IgD-negative memory B cell (primary cell): Measurements from ENCODE around the gene SLC35G4. TPM values are rescaled to one million over a fixed set of nuclear protein-coding genes. Genes with fewer than 3 reads are reported as not detected.
A peak's percentile ranks its signal among the peaks of the same experiment; 100 is the strongest.
"Not testable (repeated sequence)": the region's sequence is repeated elsewhere in the genome, so short reads cannot be mapped to it uniquely, and the experiment has no call there.

Source experiments
- H3K27ac Mint-ChIP-seq, 3 donors: one replicate each; pipeline ENCODE4 v1.8.0; 2020 to 2022; ENCODE audit warnings: mild to moderate bottlenecking in 3 of 3, mixed read lengths in 3 of 3, moderate library complexity in 1 of 3
- H3K27me3 Mint-ChIP-seq: one replicate; pipeline ENCODE4 v1.8.0; 2021; ENCODE audit warnings: mixed read lengths
- H3K36me3 Mint-ChIP-seq: one replicate; pipeline ENCODE4 v1.8.0; 2020; ENCODE audit warnings: mild to moderate bottlenecking, mixed read lengths
- H3K4me1 Mint-ChIP-seq, 3 donors: one replicate each; pipeline ENCODE4 v1.8.0; 2020 to 2022; ENCODE audit warnings: mixed read lengths in 3 of 3, mild to moderate bottlenecking in 1 of 3
- H3K4me3 Mint-ChIP-seq, 4 donors: one replicate each; pipeline ENCODE4 v1.8.0; 2020 to 2022; ENCODE audit warnings: mild to moderate bottlenecking in 4 of 4, mixed read lengths in 4 of 4, moderate library complexity in 3 of 4
- H3K9me3 Mint-ChIP-seq, 3 donors: one replicate each; pipeline ENCODE4 v1.8.0; 2020 to 2021; ENCODE audit warnings: mixed read lengths in 3 of 3, mild to moderate bottlenecking in 1 of 3
- polyA plus RNA-seq: library from polyadenylated mRNA; unstranded; fragments of 300-500 nt; fragmentation: Illumina TruSeq; gene quantifications from one replicate; pipeline ENCODE4 v1.2.3, GENCODE V29; 2021

The SLC35G4 gene
- polyA plus RNA-seq, 1 donor from 2014 or later, result not detected

- H3K27ac Mint-ChIP-seq, result peak overlapping the region in 1 of 3 donors; percentile 17
- no peaks in the 10 kb centered on the region for H3K36me3 Mint-ChIP-seq
- H3K4me3 Mint-ChIP-seq, result no peak overlapping the region
- H3K4me1 Mint-ChIP-seq, result no peaks in the 10 kb centered on the region
- peaks cover 0 to 2% (median 0%) of the 10 kb centered on the region in 3 donors for H3K9me3 Mint-ChIP-seq
- H3K27me3 Mint-ChIP-seq, result peaks cover 9% of the 10 kb centered on the region
These were observed 22.5 kb upstream of the SLC35G4 start for GRCh38 chr18:11586896-11587295.

- Mint-ChIP-seq H3K27me3 (peaks cover 9% of the 10 kb centered on the region), H3K27ac (no peak overlapping the region), H3K36me3 (no peaks in the 10 kb centered on the region), H3K9me3 (peaks cover 0 to 2% (median 0%) of the 10 kb centered on the region in 3 donors), H3K4me1 (no peaks in the 10 kb centered on the region), H3K4me3 (no peak overlapping the region)
These were observed 22.0 kb upstream of the SLC35G4 start for GRCh38 chr18:11587432-11587831.

- peak overlapping the region in 1 of 4 donors; percentile 2 for H3K4me3 Mint-ChIP-seq
- H3K27ac Mint-ChIP-seq, result no peak overlapping the region
- no peaks in the 10 kb centered on the region for H3K4me1 Mint-ChIP-seq
- peaks cover 0 to 2% (median 0%) of the 10 kb centered on the region in 3 donors for H3K9me3 Mint-ChIP-seq
- peaks cover 9% of the 10 kb centered on the region for H3K27me3 Mint-ChIP-seq
- H3K36me3 Mint-ChIP-seq, result no peaks in the 10 kb centered on the region
These were observed 21.6 kb upstream of the SLC35G4 start for GRCh38 chr18:11587846-11588245.

- H3K36me3 Mint-ChIP-seq, result peaks cover 4% of the 10 kb centered on the region
- peaks cover 9% of the 10 kb centered on the region for H3K27me3 Mint-ChIP-seq
- H3K4me1 Mint-ChIP-seq, result peaks cover 0 to 1% (median 0%) of the 10 kb centered on the region in 3 donors
- H3K27ac Mint-ChIP-seq, result no peak overlapping the region
- peaks cover 0 to 6% (median 0%) of the 10 kb centered on the region in 3 donors for H3K9me3 Mint-ChIP-seq
- H3K4me3 Mint-ChIP-seq, result no peak overlapping the region
These were observed 17.4 kb upstream of the SLC35G4 start for GRCh38 chr18:11591957-11592356.

GRCh38 chr18:11600321-11600720 lies 9.1 kb upstream of the SLC35G4 start:
- no peak overlapping the region for H3K4me3 Mint-ChIP-seq
- H3K27ac Mint-ChIP-seq, result no peak overlapping the region
- H3K36me3 Mint-ChIP-seq, result peaks cover 3% of the 10 kb centered on the region
- peaks cover 3% of the 10 kb centered on the region for H3K27me3 Mint-ChIP-seq
- H3K4me1 Mint-ChIP-seq, result no peaks in the 10 kb centered on the region
- peaks cover 6 to 9% (median 9%) of the 10 kb centered on the region in 3 donors for H3K9me3 Mint-ChIP-seq

- peaks cover 0 to 4% (median 0%) of the 10 kb centered on the region in 3 donors for H3K9me3 Mint-ChIP-seq
- H3K27ac Mint-ChIP-seq, result no peak overlapping the region
- no peaks in the 10 kb centered on the region for H3K36me3 Mint-ChIP-seq
- H3K4me1 Mint-ChIP-seq, result no peaks in the 10 kb centered on the region
- H3K27me3 Mint-ChIP-seq, result no peaks in the 10 kb centered on the region
- no peak overlapping the region for H3K4me3 Mint-ChIP-seq
These were observed 1.5 kb upstream of the SLC35G4 start for GRCh38 chr18:11607906-11608305.

GRCh38 chr18:11608618-11609017 lies 778 bp upstream of the SLC35G4 start:
- H3K27me3 Mint-ChIP-seq, H3K36me3 Mint-ChIP-seq, H3K4me1 Mint-ChIP-seq, H3K9me3 Mint-ChIP-seq, H3K27ac Mint-ChIP-seq, H3K4me3 Mint-ChIP-seq: not testable (repeated sequence)

GRCh38 chr18:11613073-11613472 lies 3.7 kb downstream of the SLC35G4 start:
- H3K27me3 Mint-ChIP-seq, H3K9me3 Mint-ChIP-seq, H3K4me1 Mint-ChIP-seq, H3K4me3 Mint-ChIP-seq, H3K27ac Mint-ChIP-seq, H3K36me3 Mint-ChIP-seq: not testable (repeated sequence)

GRCh38 chr18:11613611-11614010 lies 4.2 kb downstream of the SLC35G4 start:
- H3K27ac Mint-ChIP-seq, H3K9me3 Mint-ChIP-seq, H3K36me3 Mint-ChIP-seq, H3K27me3 Mint-ChIP-seq, H3K4me1 Mint-ChIP-seq, H3K4me3 Mint-ChIP-seq: not testable (repeated sequence)

- not testable (repeated sequence) for H3K4me1 Mint-ChIP-seq, H3K36me3 Mint-ChIP-seq, H3K27me3 Mint-ChIP-seq, H3K9me3 Mint-ChIP-seq, H3K4me3 Mint-ChIP-seq, H3K27ac Mint-ChIP-seq
These were observed 4.6 kb downstream of the SLC35G4 start for GRCh38 chr18:11614042-11614441.

- not testable (repeated sequence) for H3K27ac Mint-ChIP-seq, H3K36me3 Mint-ChIP-seq, H3K27me3 Mint-ChIP-seq, H3K9me3 Mint-ChIP-seq, H3K4me3 Mint-ChIP-seq, H3K4me1 Mint-ChIP-seq
These were observed 5.6 kb downstream of the SLC35G4 start for GRCh38 chr18:11614981-11615380.

- not testable (repeated sequence) for H3K27me3 Mint-ChIP-seq, H3K4me3 Mint-ChIP-seq, H3K36me3 Mint-ChIP-seq, H3K27ac Mint-ChIP-seq, H3K9me3 Mint-ChIP-seq, H3K4me1 Mint-ChIP-seq
These were observed 37.9 kb downstream of the SLC35G4 start for GRCh38 chr18:11647310-11647709.

GRCh38 chr18:11647804-11648203 lies 38.4 kb downstream of the SLC35G4 start:
- H3K4me1 Mint-ChIP-seq, H3K27me3 Mint-ChIP-seq, H3K4me3 Mint-ChIP-seq, H3K9me3 Mint-ChIP-seq, H3K27ac Mint-ChIP-seq, H3K36me3 Mint-ChIP-seq: not testable (repeated sequence)

GRCh38 chr18:11649839-11650238 lies 40.4 kb downstream of the SLC35G4 start:
- Mint-ChIP-seq H3K4me3 (no peak overlapping the region), H3K36me3 (no peaks in the 10 kb centered on the region), H3K4me1 (peaks cover 0 to 3% (median 0%) of the 10 kb centered on the region in 3 donors), H3K9me3 (peaks cover 0 to 6% (median 6%) of the 10 kb centered on the region in 3 donors), H3K27me3 (peaks cover 6% of the 10 kb centered on the region), H3K27ac (no peak overlapping the region)

GRCh38 chr18:11651899-11652298 lies 42.5 kb downstream of the SLC35G4 start:
- Mint-ChIP-seq H3K27ac (no peak overlapping the region), H3K4me3 (no peak overlapping the region), H3K27me3 (peaks cover 17% of the 10 kb centered on the region), H3K36me3 (no peaks in the 10 kb centered on the region), H3K9me3 (peaks cover 0 to 6% (median 6%) of the 10 kb centered on the region in 3 donors), H3K4me1 (peaks cover 0 to 8% (median 7%) of the 10 kb centered on the region in 3 donors)

GRCh38 chr18:11653521-11653920 lies 44.1 kb downstream of the SLC35G4 start:
- Mint-ChIP-seq H3K27ac (no peak overlapping the region), H3K4me1 (peaks cover 0 to 8% (median 7%) of the 10 kb centered on the region in 3 donors), H3K27me3 (peaks cover 25% of the 10 kb centered on the region), H3K36me3 (no peaks in the 10 kb centered on the region), H3K9me3 (peaks cover 0 to 5% (median 5%) of the 10 kb centered on the region in 3 donors), H3K4me3 (no peak overlapping the region)
